ENCODE results near the gene VHLL.

The VHLL gene

GRCh38 chr1:156276532-156276931, 22.6 kb downstream of the VHLL start:
- Histone ChIP-seq H3K27ac (no peak overlapping the region), H3K27me3 (ENCODE audit: insufficient read depth, low read depth, severe bottlenecking) (no peaks in the 10 kb centered on the region), H3K9me3 (ENCODE audit: severe bottlenecking) (no peaks in the 10 kb centered on the region), H3K36me3 (peaks cover 94% of the 10 kb centered on the region), H3K4me3 (ENCODE audit: low read depth, low read length) (no peak overlapping the region)
- no peak for DNase-seq
- no peak for TF ChIP-seq CTCF (IDR thresholded peaks at IDR 0.05; ENCODE audit: low read depth, low read length)

GRCh38 chr1:156270314-156270713, 28.8 kb downstream of the VHLL start:
- H3K36me3 ChIP-seq = peaks cover 96% of the 10 kb centered on the region

GRCh38 chr1:156268336-156268735, 30.8 kb downstream of the VHLL start:
- TF ChIP-seq CTCF (IDR thresholded peaks at IDR 0.05; ENCODE audit: low read depth, low read length) = no peak
- H3K27me3 ChIP-seq (ENCODE audit: insufficient read depth, low read depth, severe bottlenecking) = no peaks in the 10 kb centered on the region
- peaks cover 95% of the 10 kb centered on the region for H3K36me3 ChIP-seq
- no peak for DNase-seq
- no peak overlapping the region for H3K27ac ChIP-seq
- H3K4me3 ChIP-seq (ENCODE audit: low read depth, low read length) = no peak overlapping the region
- H3K9me3 ChIP-seq (ENCODE audit: severe bottlenecking) = no peaks in the 10 kb centered on the region

More at GRCh38 chr1:156270314-156270713, 28.8 kb downstream of the VHLL start:
- no peak for DNase-seq
- Histone ChIP-seq H3K4me3 (ENCODE audit: low read depth, low read length) (no peak overlapping the region), H3K27me3 (ENCODE audit: insufficient read depth, low read depth, severe bottlenecking) (no peaks in the 10 kb centered on the region), H3K9me3 (ENCODE audit: severe bottlenecking) (no peaks in the 10 kb centered on the region), H3K27ac (no peak overlapping the region)
- TF ChIP-seq CTCF (IDR thresholded peaks at IDR 0.05; ENCODE audit: low read depth, low read length) = no peak

- no peak overlapping the region for H3K27ac ChIP-seq
- H3K9me3 ChIP-seq (ENCODE audit: severe bottlenecking) = no peaks in the 10 kb centered on the region
- no peak for TF ChIP-seq CTCF (IDR thresholded peaks at IDR 0.05; ENCODE audit: low read depth, low read length)
- no peak overlapping the region for H3K4me3 ChIP-seq (ENCODE audit: low read depth, low read length)
- peaks cover 99% of the 10 kb centered on the region for H3K36me3 ChIP-seq
- H3K27me3 ChIP-seq (ENCODE audit: insufficient read depth, low read depth, severe bottlenecking) = no peaks in the 10 kb centered on the region
- DNase-seq = no peak
Observed at GRCh38 chr1:156266051-156266450, 33.1 kb downstream of the VHLL start.

GRCh38 chr1:156263288-156263655, 35.8 kb downstream of the VHLL start:
- TF ChIP-seq CTCF (IDR thresholded peaks at IDR 0.05; ENCODE audit: low read depth, low read length) = no peak
- no peak for DNase-seq
- Histone ChIP-seq H3K4me3 (ENCODE audit: low read depth, low read length) (no peak overlapping the region), H3K36me3 (peaks cover 99% of the 10 kb centered on the region), H3K9me3 (ENCODE audit: severe bottlenecking) (no peaks in the 10 kb centered on the region), H3K27ac (no peak overlapping the region), H3K27me3 (ENCODE audit: insufficient read depth, low read depth, severe bottlenecking) (no peaks in the 10 kb centered on the region)

GRCh38 chr1:156262461-156263287, 36.4 kb downstream of the VHLL start:
- no peak for DNase-seq
- Histone ChIP-seq H3K36me3 (peaks cover 99% of the 10 kb centered on the region), H3K9me3 (ENCODE audit: severe bottlenecking) (no peaks in the 10 kb centered on the region), H3K4me3 (ENCODE audit: low read depth, low read length) (no peak overlapping the region), H3K27ac (no peak overlapping the region), H3K27me3 (ENCODE audit: insufficient read depth, low read depth, severe bottlenecking) (no peaks in the 10 kb centered on the region)
- TF ChIP-seq CTCF (IDR thresholded peaks at IDR 0.05; ENCODE audit: low read depth, low read length) = no peak

Measured in WERI-Rb-1 (cell line).